A549 (cell line): ENCODE data around the gene XPO6. TPM values are rescaled to one million over a fixed set of nuclear protein-coding genes. Genes with fewer than 3 reads are reported as not detected.

Experiments
- ATAC-seq, 2 experiments: fragments of 200-7000 bp in 1 of 2; fragments of >200 bp in 1 of 2; cut with Nextera tagmentation in 1 of 2; cut with Tn5 transposase in 1 of 2; 3 replicates each; pipeline versions ENCODE4 v1.8.0 to v1.9.1; 2018 to 2020; ENCODE audit warnings: mild to moderate bottlenecking in 1 of 2, moderate library complexity in 1 of 2
- CTCF ChIA-PET: fragments of 300-600 bp; sonication (Branson Sonifier 250); formaldehyde crosslinking; extraction: SDS; loops from one replicate; lab custom pipeline; 2021; ENCODE audit warnings: antibody characterized with exemption, inconsistent platforms; lab: Yijun Ruan, JAX
- POLR2A ChIA-PET: fragments of 350-600 bp; formaldehyde crosslinking; extraction: SDS; loops from one replicate; lab custom pipeline; 2021; ENCODE audit warnings: antibody characterized with exemption, inconsistent platforms; lab: Yijun Ruan, JAX
- DNase-seq, 2 experiments: peaks; one replicate each; pipeline versions ENCODE4 v3.0.0 to v3.0.0-alpha.2; 2011 to 2016; ENCODE audit warnings: low read depth in 1 of 2, low spot score in 1 of 2
- FAIRE-seq: peaks from 2 replicates; lab custom pipeline; 2011; peaks lifted over from hg19 to GRCh38; lab: Jason Lieb, UNC
- H3K27ac ChIP-seq, 2 experiments: fragments of >200 bp; sonication (Bioruptor Twin); formaldehyde crosslinking; 3 replicates each; pipeline ENCODE4 v1.5.1; 2016 to 2017
- H3K4me1 ChIP-seq: fragments of >200 bp; sonication (Bioruptor Twin); formaldehyde crosslinking; 3 replicates; pipeline ENCODE4 v1.6.1; 2016
- H3K4me2 ChIP-seq: fragments of >200 bp; sonication (Bioruptor Twin); formaldehyde crosslinking; 3 replicates; pipeline ENCODE4 v1.6.1; 2016
- H3K4me3 ChIP-seq: fragments of >200 bp; sonication (Bioruptor Twin); formaldehyde crosslinking; 3 replicates; pipeline ENCODE4 v1.5.1; 2016
- H3K9me3 ChIP-seq: fragments of >200 bp; sonication (Bioruptor Twin); formaldehyde crosslinking; 3 replicates; pipeline ENCODE4 v1.6.1; 2016
- BHLHE40 ChIP-seq: IDR thresholded peaks from 2 replicates; pipeline ENCODE4 v1.6.1; 2012; ENCODE audit warnings: low read depth, low read length, inconsistent platforms
- CBX2 ChIP-seq: fragments of 200-600 bp; sonication (generic); IDR thresholded peaks from 2 replicates; pipeline ENCODE4 v1.6.1; 2016; ENCODE audit warnings: low read depth, mild to moderate bottlenecking, borderline replicate concordance
- CBX8 ChIP-seq: fragments of 200-600 bp; sonication (generic); IDR thresholded peaks from 2 replicates; pipeline ENCODE4 v1.6.1; 2016
- CEBPB ChIP-seq, 2 experiments: fragments of >200 bp in 1 of 2; sonication (Bioruptor Twin) in 1 of 2; formaldehyde crosslinking in 1 of 2; IDR thresholded peaks; 2 replicates each; pipeline ENCODE4 v1.6.1; 2012 to 2016
- CHD2 ChIP-seq: fragments of 150-350 bp; IDR thresholded peaks from 2 replicates; pipeline ENCODE4 v1.6.1; 2014; ENCODE audit warnings: low read length; ENCODE audit not compliant: partially characterized antibody
- CHD4 ChIP-seq: fragments of 200-600 bp; sonication (generic); IDR thresholded peaks from 2 replicates; pipeline ENCODE4 v1.6.1; 2016; ENCODE audit warnings: antibody characterized with exemption, mild to moderate bottlenecking, borderline replicate concordance
- E2F6 ChIP-seq: IDR thresholded peaks from 2 replicates; pipeline ENCODE4 v1.6.1; 2012; ENCODE audit warnings: low read depth, borderline replicate concordance
- EP300 ChIP-seq, 2 experiments: fragments of >200 bp; sonication (Bioruptor Twin); formaldehyde crosslinking; IDR thresholded peaks; 2 replicates in 1 of 2; 3 replicates in 1 of 2; pipeline ENCODE4 v1.6.1; 2016 to 2017
- FOSB ChIP-seq: fragments of 250-450 bp; sonication (Bioruptor Pico); IDR thresholded peaks from 2 replicates; pipeline ENCODE4 v1.5.0; 2020; ENCODE audit warnings: mild to moderate bottlenecking, moderate library complexity
- FOXS1 ChIP-seq: fragments of 250-450 bp; sonication (Bioruptor Pico); IDR thresholded peaks from 2 replicates; pipeline ENCODE4 v1.5.0; 2020; ENCODE audit warnings: mild to moderate bottlenecking, moderate library complexity
- HES2 ChIP-seq: fragments of >200 bp; sonication (Bioruptor Twin); formaldehyde crosslinking; IDR thresholded peaks from 2 replicates; pipeline ENCODE4 v1.6.1; 2016
- HOXB13 ChIP-seq: fragments of 250-450 bp; sonication (Bioruptor Pico); IDR thresholded peaks from 2 replicates; pipeline ENCODE4 v1.5.0; 2020; ENCODE audit warnings: low read depth, mild to moderate bottlenecking, moderate library complexity
- KDM1A ChIP-seq: fragments of 200-600 bp; sonication (generic); IDR thresholded peaks from 2 replicates; pipeline ENCODE4 v1.6.1; 2016; ENCODE audit warnings: low read depth, mild to moderate bottlenecking
- MAX ChIP-seq: IDR thresholded peaks from 2 replicates; pipeline ENCODE4 v1.6.1; 2012
- MAZ ChIP-seq: fragments of 150-350 bp; IDR thresholded peaks from 2 replicates; pipeline ENCODE4 v1.6.1; 2014; ENCODE audit warnings: antibody characterized with exemption, low read depth, low read length, borderline replicate concordance
- MYC ChIP-seq: IDR thresholded peaks from 2 replicates; pipeline ENCODE4 v1.6.1; 2012; ENCODE audit warnings: mild to moderate bottlenecking, inconsistent platforms, low read length, improper control_type of control experiment, borderline replicate concordance
- NFE2L2 ChIP-seq: fragments of 150-350 bp; conservative IDR thresholded peaks from 2 replicates; pipeline ENCODE4 v1.6.1; 2014; ENCODE audit warnings: low read length
- NPAS2 ChIP-seq: fragments of 250-450 bp; sonication (Bioruptor Pico); IDR thresholded peaks from 2 replicates; pipeline ENCODE4 v1.8.0; 2022; ENCODE audit warnings: mild to moderate bottlenecking, moderate library complexity, borderline replicate concordance
- NR3C1 ChIP-seq: fragments of >200 bp; sonication (Bioruptor Twin); formaldehyde crosslinking; IDR thresholded peaks from 3 replicates; pipeline ENCODE4 v1.6.1; 2017
- POLR2A ChIP-seq: IDR thresholded peaks from 2 replicates; pipeline ENCODE4 v1.6.1; 2012; ENCODE audit warnings: mild to moderate bottlenecking, low read length
- POLR2AphosphoS2 ChIP-seq: conservative IDR thresholded peaks from 2 replicates; pipeline ENCODE4 v1.6.1; 2012; ENCODE audit warnings: low read length, improper control_type of control experiment, inconsistent platforms
- RARB ChIP-seq: fragments of 250-450 bp; sonication (Bioruptor Pico); IDR thresholded peaks from 2 replicates; pipeline ENCODE4 v1.8.0; 2021; ENCODE audit warnings: mild to moderate bottlenecking, moderate library complexity
- RCOR1 ChIP-seq: fragments of 150-350 bp; IDR thresholded peaks from 2 replicates; pipeline ENCODE4 v1.6.1; 2014; ENCODE audit warnings: antibody characterized with exemption, low read length, low read depth
- RNF2 ChIP-seq: fragments of 200-600 bp; sonication (generic); IDR thresholded peaks from 2 replicates; pipeline ENCODE4 v1.6.1; 2016; ENCODE audit warnings: low read depth, mild to moderate bottlenecking, antibody characterized with exemption, moderate library complexity, borderline replicate concordance
- SMC3 ChIP-seq: fragments of >200 bp; sonication (Bioruptor Twin); formaldehyde crosslinking; IDR thresholded peaks from 3 replicates; pipeline ENCODE4 v1.6.1; 2018; ENCODE audit warnings: inconsistent platforms
- TFCP2L1 ChIP-seq: fragments of 250-450 bp; sonication (Bioruptor Pico); IDR thresholded peaks from 2 replicates; pipeline ENCODE4 v1.5.0; 2021; ENCODE audit warnings: mild to moderate bottlenecking
- WGBS: methylation state at CpG from one replicate; pipeline ENCODE4 v1.1.6; 2017; ENCODE audit errors: missing lambda C conversion rate; 5-methylcytosine and 5-hydroxymethylcytosine counted together
- polyA plus RNA-seq, 4 experiments: library from polyadenylated mRNA; depleted of rRNA in 3 of 4; stranded (reverse); fragments of >200 nt; fragmentation: RNase III in 1 of 4; extraction: RNeasy Plus Mini Kit Qiagen cat#74134 plus additional on column Dnase treatment in 1 of 4; gene quantifications; 2 replicates in 3 of 4; 3 replicates in 1 of 4; pipeline ENCODE4 v1.2.3, GENCODE V29; 2011 to 2017

The XPO6 gene
- polyA plus RNA-seq, 2 of the 4 experiments (the other 2 are of a cell fraction), result 63.0 to 108 TPM

GRCh38 chr16:28108590-28109247 is 103.0 kb downstream of the XPO6 start:
- TF ChIP-seq MAZ (no peak), KDM1A (no peak), RNF2 (no peak), BHLHE40 (no peak), HES2 (no peak), RCOR1 (no peak), NR3C1 (no peak)
- Histone ChIP-seq H3K4me3 (no peak overlapping the region), H3K9me3 (no peaks in the 10 kb centered on the region), H3K4me1 (no peaks in the 10 kb centered on the region), H3K4me2 (no peak overlapping the region), H3K27ac (no peak overlapping the region)
- FAIRE-seq (no peak), DNase-seq (no peak), ATAC-seq (no peak)
- 81% methylated on average over 10 of the region's 12 CpGs for whole genome bisulfite sequencing
- ChIA-PET CTCF (no interaction called here), POLR2A (no interaction called here)

GRCh38 chr16:28107232-28107631 is 104.5 kb downstream of the XPO6 start:
- no peak for FAIRE-seq
- no peak for DNase-seq
- no peak for TF ChIP-seq NPAS2 (CRISPR knock-in tag)
- TF ChIP-seq CHD4, result no peak
- no peak for TF ChIP-seq CEBPB (IDR thresholded peaks at IDR 0.05)
- TF ChIP-seq RARB, result no peak
- TF ChIP-seq HOXB13, result no peak
- no peak for TF ChIP-seq CHD2
- no peak for TF ChIP-seq EP300 (IDR thresholded peaks at IDR 0.05)
- TF ChIP-seq FOXS1 (CRISPR knock-in tag), result no peak
- TF ChIP-seq MAX, result no peak
- TF ChIP-seq TFCP2L1 (CRISPR knock-in tag), result no peak
- no peak for TF ChIP-seq CBX8
- no peak for TF ChIP-seq POLR2A
- TF ChIP-seq CBX2, result no peak
- no peak for TF ChIP-seq E2F6
- no peak for TF ChIP-seq FOSB (CRISPR knock-in tag)
- no peak for TF ChIP-seq SMC3
- no peak for TF ChIP-seq MYC
- no peak for TF ChIP-seq POLR2AphosphoS2
- no peak for TF ChIP-seq NFE2L2
- TF ChIP-seq, all 56 proteins: peak for 0
- no peak overlapping the region for H3K4me3 ChIP-seq
- H3K9me3 ChIP-seq, result no peaks in the 10 kb centered on the region
- H3K27ac ChIP-seq, result no peak overlapping the region
- 86% methylated on average over 8 of the region's 8 CpGs for whole genome bisulfite sequencing
- CTCF ChIA-PET, result interaction anchor here (1.1 to 1.4 kb wide), 3 partner anchors 16 to 467 kb away, joined by 4 to 5 read pairs (median 4); no protein-coding TSS in a partner anchor
- POLR2A ChIA-PET, result interaction anchor here (0.6 kb wide), 1 partner anchor 554 kb away, joined by 5 read pairs; no protein-coding TSS in a partner anchor
- no peak overlapping the region for H3K4me2 ChIP-seq
- no peaks in the 10 kb centered on the region for H3K4me1 ChIP-seq
- ATAC-seq, result no peak
